H1 (cell line): Measurements from ENCODE around the gene ERC1. TPM values are rescaled to one million over a fixed set of nuclear protein-coding genes. Genes with fewer than 3 reads are reported as not detected.

ENCODE experiments used
- CTCF ChIA-PET: fragments of 300-600 bp; sonication (Branson Sonifier 250); formaldehyde crosslinking; loops from one replicate; lab custom pipeline; 2021; ENCODE audit not compliant: partially characterized antibody; lab: Charles Lee
- POLR2A ChIA-PET: fragments of 300-600 bp; sonication (Branson Sonifier 250); formaldehyde crosslinking; loops from one replicate; lab custom pipeline; 2021; ENCODE audit warnings: inconsistent platforms; ENCODE audit not compliant: partially characterized antibody; lab: Charles Lee
- DNase-seq, 2 experiments: peaks; one replicate each; pipeline versions ENCODE4 v3.0.0 to v3.0.0-alpha.2; 2010 to 2022; ENCODE audit warnings: low spot score in 2 of 2, low read depth in 1 of 2, mixed read lengths in 1 of 2
- FAIRE-seq: peaks from 2 replicates; lab custom pipeline; 2011; peaks lifted over from hg19 to GRCh38; lab: Jason Lieb, UNC
- H2AFZ ChIP-seq: 2 replicates; pipeline ENCODE4 v1.8.1; 2012; ENCODE audit warnings: low read length, inconsistent platforms
- H2AK5ac ChIP-seq: 2 replicates; pipeline ENCODE4 v1.6.1; 2013; ENCODE audit warnings: low read depth, low read length
- H2BK120ac ChIP-seq: replicated peaks from 2 replicates; pipeline ENCODE3; 2013; ENCODE audit warnings: low read depth, low read length, inconsistent platforms
- H2BK12ac ChIP-seq: 2 replicates; pipeline ENCODE4 v1.6.1; 2013; ENCODE audit warnings: low read depth, low read length
- H2BK15ac ChIP-seq: 2 replicates; pipeline ENCODE4 v1.6.1; 2013; ENCODE audit warnings: low read length
- H2BK20ac ChIP-seq: 2 replicates; pipeline ENCODE4 v1.6.1; 2013; ENCODE audit warnings: low read length
- H2BK5ac ChIP-seq: 2 replicates; pipeline ENCODE4 v1.6.1; 2013; ENCODE audit warnings: low read depth, low read length
- H3K14ac ChIP-seq: 2 replicates; pipeline ENCODE4 v1.6.1; 2013; ENCODE audit warnings: inconsistent platforms; ENCODE audit not compliant: insufficient read length
- H3K18ac ChIP-seq: 2 replicates; pipeline ENCODE4 v1.6.1; 2013; ENCODE audit warnings: low read length; ENCODE audit errors: extremely low read depth
- H3K23ac ChIP-seq: 2 replicates; pipeline ENCODE4 v1.6.1; 2013; ENCODE audit warnings: inconsistent platforms; ENCODE audit not compliant: insufficient read length
- H3K23me2 ChIP-seq: 2 replicates; pipeline ENCODE4 v1.6.1; 2013; ENCODE audit warnings: low read depth, low read length
- H3K27ac ChIP-seq: 2 replicates; pipeline ENCODE4 v1.6.1; 2011; ENCODE audit warnings: low read depth, low read length, inconsistent platforms
- H3K27me3 ChIP-seq, 4 experiments: replicated peaks in 1 of 4; 1 replicate in 1 of 4; 2 replicates in 3 of 4; pipeline versions ENCODE4 v1.6.1 to v1.8.1; 2011 to 2013; ENCODE audit warnings: low read length in 3 of 4, mild to moderate bottlenecking in 3 of 4, inconsistent platforms in 2 of 4, mixed read lengths in 2 of 4, moderate library complexity in 1 of 4; ENCODE audit not compliant: control insufficient read depth in 3 of 4, insufficient read depth in 3 of 4; ENCODE audit errors: extremely low read depth in 1 of 4
- H3K36me3 ChIP-seq, 4 experiments: 2 replicates each; pipeline versions ENCODE4 v1.6.1 to v1.8.1; 2011 to 2013; ENCODE audit warnings: mild to moderate bottlenecking in 4 of 4, low read length in 3 of 4, moderate library complexity in 2 of 4, control low read depth in 1 of 4, inconsistent platforms in 1 of 4; ENCODE audit not compliant: insufficient read depth in 4 of 4, control insufficient read depth in 2 of 4
- H3K4ac ChIP-seq: replicated peaks from 2 replicates; pipeline ENCODE3; 2013; ENCODE audit warnings: low read length, low read depth, mixed read lengths, inconsistent platforms; ENCODE audit not compliant: insufficient read length
- H3K4me1 ChIP-seq, 4 experiments: replicated peaks in 1 of 4; 1 replicate in 1 of 4; 2 replicates in 3 of 4; pipeline versions ENCODE4 v1.6.1 to v1.8.1; 2011 to 2013; ENCODE audit warnings: low read length in 3 of 4, inconsistent platforms in 2 of 4, mixed read lengths in 1 of 4; ENCODE audit not compliant: insufficient read depth in 4 of 4, control insufficient read depth in 3 of 4
- H3K4me2 ChIP-seq, 2 experiments: 2 replicates each; pipeline versions ENCODE4 v1.6.1 to v1.8.1; 2011 to 2013; ENCODE audit warnings: low read depth in 2 of 2, low read length in 2 of 2, control low read depth in 1 of 2, inconsistent platforms in 1 of 2, mild to moderate bottlenecking in 1 of 2; ENCODE audit not compliant: insufficient read depth in 1 of 2
- H3K4me3 ChIP-seq, 4 experiments: fragments of 200-600, 300-600 bp in 1 of 4; sonication (generic), shearing (Covaris generic), sonication (Bioruptor Twin) in 1 of 4; 2 replicates each; pipeline versions ENCODE4 v1.5.1 to v1.8.1; 2011 to 2016; ENCODE audit warnings: low read length in 4 of 4, low read depth in 3 of 4, control low read depth in 2 of 4, inconsistent platforms in 2 of 4, mild to moderate bottlenecking in 2 of 4, mixed read lengths in 1 of 4, moderate library complexity in 1 of 4; ENCODE audit not compliant: insufficient read depth in 2 of 4; ENCODE audit errors: extremely low read depth in 1 of 4
- H3K56ac ChIP-seq: replicated peaks from 2 replicates; pipeline ENCODE3; 2013; ENCODE audit warnings: low read depth, mild to moderate bottlenecking, mixed read lengths, low read length, inconsistent platforms; ENCODE audit not compliant: insufficient read length
- H3K79me1 ChIP-seq: 2 replicates; pipeline ENCODE4 v1.6.1; 2013; ENCODE audit warnings: low read depth, low read length, control low read depth
- H3K79me2 ChIP-seq, 2 experiments: 2 replicates each; pipeline versions ENCODE4 v1.6.1 to v1.8.1; 2012 to 2013; ENCODE audit warnings: low read length in 2 of 2, mild to moderate bottlenecking in 2 of 2, inconsistent platforms in 1 of 2; ENCODE audit not compliant: insufficient read depth in 2 of 2, control insufficient read depth in 1 of 2
- H3K9ac ChIP-seq, 4 experiments: replicated peaks in 1 of 4; 1 replicate in 1 of 4; 2 replicates in 3 of 4; pipeline versions ENCODE4 v1.6.1 to v1.8.1; 2011 to 2013; ENCODE audit warnings: low read depth in 3 of 4, low read length in 3 of 4, control low read depth in 2 of 4, mild to moderate bottlenecking in 2 of 4, moderate library complexity in 2 of 4, inconsistent platforms in 1 of 4; ENCODE audit errors: extremely low read depth in 1 of 4
- H3K9me3 ChIP-seq, 2 experiments: 2 replicates each; pipeline versions ENCODE4 v1.6.1 to v1.8.1; 2012 to 2013; ENCODE audit warnings: mild to moderate bottlenecking in 2 of 2, moderate library complexity in 2 of 2, control low read depth in 1 of 2, inconsistent platforms in 1 of 2, low read depth in 1 of 2, low read length in 1 of 2, mixed read lengths in 1 of 2; ENCODE audit not compliant: insufficient read depth in 2 of 2
- H4K20me1 ChIP-seq, 2 experiments: replicated peaks in 1 of 2; 2 replicates each; pipeline versions ENCODE3 to v1.8.1; 2011 to 2013; ENCODE audit warnings: inconsistent platforms in 2 of 2, low read length in 2 of 2, mild to moderate bottlenecking in 1 of 2; ENCODE audit not compliant: insufficient read depth in 2 of 2, control insufficient read depth in 1 of 2
- H4K5ac ChIP-seq: 2 replicates; pipeline ENCODE4 v1.6.1; 2013; ENCODE audit warnings: low read length, low read depth, mixed read lengths, inconsistent platforms; ENCODE audit not compliant: insufficient read length
- H4K8ac ChIP-seq: 2 replicates; pipeline ENCODE4 v1.8.0; 2013; ENCODE audit warnings: mild to moderate bottlenecking, moderate library complexity, low read length, inconsistent platforms; ENCODE audit not compliant: insufficient read depth; ENCODE audit errors: extremely low read depth
- H4K91ac ChIP-seq: replicated peaks from 2 replicates; pipeline ENCODE3; 2013; ENCODE audit warnings: low read length, mixed read lengths, inconsistent platforms; ENCODE audit not compliant: insufficient read length
- POU5F1 ChIP-seq: IDR thresholded peaks from 2 replicates; pipeline ENCODE4 v1.6.1; 2011; ENCODE audit warnings: low read depth, mild to moderate bottlenecking, low read length, moderate library complexity
- RAD21 ChIP-seq, 2 experiments: IDR thresholded peaks in 1 of 2; conservative IDR thresholded peaks in 1 of 2; 2 replicates each; pipeline ENCODE4 v1.6.1; 2011; ENCODE audit warnings: low read depth in 2 of 2, low read length in 2 of 2, improper control_type of control experiment in 1 of 2, inconsistent platforms in 1 of 2, mild to moderate bottlenecking in 1 of 2, moderate library complexity in 1 of 2
- RFX5 ChIP-seq: IDR thresholded peaks from 2 replicates; pipeline ENCODE4 v1.6.1; 2011; ENCODE audit warnings: low read depth, low read length, improper control_type of control experiment, borderline replicate concordance
- TAF7 ChIP-seq: optimal IDR thresholded peaks from 2 replicates; pipeline ENCODE3; 2011; ENCODE audit warnings: low read depth, mild to moderate bottlenecking, inconsistent platforms, low read length, moderate library complexity, borderline replicate concordance
- WGBS, 2 experiments: shearing (Covaris generic) in 1 of 2; methylation state at CpG; one replicate each; pipeline versions ENCODE4 v1.1.6 to v1.1.7; 2013 to 2015; ENCODE audit warnings: low lambda C conversion rate in 2 of 2, mixed read lengths in 2 of 2, inconsistent platforms in 1 of 2, low coverage in 1 of 2, missing lambda C conversion rate in 1 of 2; ENCODE audit not compliant: insufficient replicate concordance in 2 of 2, insufficient coverage in 1 of 2, insufficient read length in 1 of 2; ENCODE audit errors: extremely low coverage in 1 of 2, missing lambda C conversion rate in 1 of 2; 5-methylcytosine and 5-hydroxymethylcytosine counted together
- polyA plus RNA-seq, 7 experiments: library from polyadenylated mRNA; depleted of rRNA in 3 of 7; stranded (reverse) in 5 of 7; unstranded in 2 of 7; fragments of >200 nt in 5 of 7; fragments of 200-250 nt in 2 of 7; gene quantifications; 1 replicate in 5 of 7; 2 replicates in 1 of 7; 4 replicates in 1 of 7; pipeline versions ENCODE4 v1.2.1 to v1.2.3, GENCODE V29; 2011 to 2013; ENCODE audit warnings: missing spikeins in 2 of 7, mixed read lengths in 2 of 7
- total RNA-seq: library from RNA; stranded (reverse); fragmentation: NEBNext Ultra II Directional; extraction: Animal tissue kit (Norgen Biotek cat#: 25700); gene quantifications from 2 replicates; pipeline ENCODE4 v1.2.1, GENCODE V29; 2021

ERC1 gene
- total and polyA plus RNA-seq, 2 of the 8 experiments (the other 6 are each of a cell fraction or from before 2014, with no cell fraction given): 7.8 to 45.7 TPM

DNA sequence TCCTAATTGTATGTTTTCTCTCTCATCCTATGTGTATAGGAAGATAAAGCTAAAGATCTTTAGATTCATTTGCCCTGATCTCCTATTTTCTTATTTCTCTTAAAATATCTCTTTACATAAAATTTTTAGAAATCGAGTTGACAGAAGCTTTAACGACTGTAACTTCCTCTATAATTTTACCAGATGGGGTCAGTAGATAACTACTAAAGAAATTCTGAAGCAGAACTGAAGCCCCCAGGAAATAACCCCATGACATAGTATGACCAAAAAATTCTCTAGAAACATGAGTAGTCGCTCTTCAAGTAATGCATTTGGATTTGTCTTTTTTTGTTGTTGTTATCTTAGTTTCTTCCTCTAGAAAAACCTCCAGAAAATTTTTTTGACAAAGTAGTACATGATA lies 288.0 kb downstream of the ERC1 start:
- Histone ChIP-seq H3K4me1 (peaks cover 0 to 5% (median 2%) of the 10 kb centered on the region in 4 experiments; a peak in 3 of 7 replicates), H3K4ac (no peak overlapping the region), H2BK20ac (no peak overlapping the region), H3K56ac (no peak overlapping the region), H3K4me3 (no peak overlapping the region), H2AFZ (no peak overlapping the region), H2AK5ac (no peak overlapping the region), H3K9me3 (no peaks in the 10 kb centered on the region), H4K91ac (no peak overlapping the region), H3K14ac (no peak overlapping the region), H2BK12ac (no peak overlapping the region), H3K23me2 (no peaks in the 10 kb centered on the region; the same call in 1 of the 2 replicates), H4K20me1 (no peaks in the 10 kb centered on the region), H2BK120ac (no peak overlapping the region), H3K4me2 (no peak overlapping the region), H3K27me3 (no peaks in the 10 kb centered on the region), H3K18ac (no peak overlapping the region), H3K79me1 (no peaks in the 10 kb centered on the region), H2BK15ac (no peak overlapping the region), H2BK5ac (no peak overlapping the region), H3K79me2 (no peaks in the 10 kb centered on the region), H3K9ac (no peak overlapping the region), H4K5ac (no peak overlapping the region), H4K8ac (no peak overlapping the region), H3K23ac (no peak overlapping the region), H3K36me3 (no peaks in the 10 kb centered on the region), H3K27ac (no peak overlapping the region)
- 87% methylated on average over 3 of the region's 3 CpGs; no CpG with 5 or more reads in 1 of the 2 experiments for WGBS, 2 experiments
- ChIA-PET CTCF (interaction anchor here (0.9 to 1.6 kb wide), 2 partner anchors 14 to 304 kb away, joined by 3 to 5 read pairs; no protein-coding TSS in a partner anchor), POLR2A (no interaction called here)
- no peak for DNase-seq
- TF ChIP-seq POU5F1: no peak
- no peak for TF ChIP-seq RFX5
- TF ChIP-seq TAF7: no peak
- peak in 1 of 2 experiments; percentile 18; a peak in 3 of 4 replicates for TF ChIP-seq RAD21 (IDR thresholded peaks at IDR 0.05 in 1 of 2, conservative IDR thresholded peaks at IDR 0.05 in 1 of 2; ENCODE audit: low read depth in 2 of 2, low read length in 2 of 2)
- FAIRE-seq: no peak
